SK-N-SH treated with all-trans-retinoic acid at 6 μM for 48 hours (cell line): ENCODE data around the gene MAB21L4.

Source experiments
- ARNTL ChIP-seq: fragments of 450-650 bp; formaldehyde crosslinking; IDR thresholded peaks from 2 replicates; pipeline ENCODE4 v1.5.0; 2020; ENCODE audit warnings: low read depth, mild to moderate bottlenecking, moderate library complexity, borderline replicate concordance
- BACH2 ChIP-seq: fragments of 250-450 bp; sonication (Bioruptor Pico); IDR thresholded peaks from 2 replicates; pipeline ENCODE4 v1.9.0; 2021; ENCODE audit warnings: mild to moderate bottlenecking, borderline replicate concordance
- CREB5 ChIP-seq: fragments of 250-450 bp; sonication (Bioruptor Pico); IDR thresholded peaks from 2 replicates; pipeline ENCODE4 v1.5.1; 2020; ENCODE audit warnings: low read depth, mild to moderate bottlenecking, moderate library complexity
- GLIS3 ChIP-seq: fragments of 250-450 bp; sonication (Bioruptor Pico); IDR thresholded peaks from 2 replicates; pipeline ENCODE4 v1.5.0; 2020; ENCODE audit warnings: mild to moderate bottlenecking, moderate library complexity
- PPARA ChIP-seq: fragments of 250-450 bp; sonication (Bioruptor Pico); IDR thresholded peaks from 2 replicates; pipeline ENCODE4 v1.5.0; 2020; ENCODE audit warnings: mild to moderate bottlenecking, borderline replicate concordance
- RARB ChIP-seq: fragments of 250-450 bp; sonication (Bioruptor Pico); IDR thresholded peaks from 2 replicates; pipeline ENCODE4 v1.8.0; 2021; ENCODE audit warnings: mild to moderate bottlenecking, moderate library complexity
- SNAI2 ChIP-seq: fragments of 250-450 bp; sonication (Bioruptor Pico); IDR thresholded peaks from 2 replicates; pipeline ENCODE4 v1.5.0; 2020; ENCODE audit warnings: mild to moderate bottlenecking, moderate library complexity
- TOX ChIP-seq: fragments of 250-450 bp; sonication (Bioruptor Pico); IDR thresholded peaks from 2 replicates; pipeline ENCODE4 v1.8.0; 2021; ENCODE audit warnings: mild to moderate bottlenecking, moderate library complexity, borderline replicate concordance
- ZFP30 ChIP-seq: fragments of 450-650 bp; formaldehyde crosslinking; IDR thresholded peaks from 2 replicates; pipeline ENCODE4 v1.5.0; 2022; ENCODE audit warnings: mild to moderate bottlenecking, moderate library complexity
- ZNF565 ChIP-seq: fragments of 450-650 bp; formaldehyde crosslinking; conservative IDR thresholded peaks from 2 replicates; pipeline ENCODE4 v1.5.0; 2020; ENCODE audit warnings: low read depth, mild to moderate bottlenecking, moderate library complexity
- TF ChIP-seq, protein P1 (sequence below): fragments of 250-450 bp; sonication (Bioruptor Pico); IDR thresholded peaks from 2 replicates; pipeline ENCODE4 v1.5.0; 2020; ENCODE audit warnings: mild to moderate bottlenecking, moderate library complexity
- TF ChIP-seq, protein P2 (sequence below): fragments of 250-450 bp; sonication (Bioruptor Pico); IDR thresholded peaks from 2 replicates; pipeline ENCODE4 v1.8.0; 2020; ENCODE audit warnings: mild to moderate bottlenecking, moderate library complexity, borderline replicate concordance

GRCh38 chr2:240876035-240876474, 19.9 kb downstream of the MAB21L4 start:
- no peak for TF ChIP-seq ARNTL
- no peak for TF ChIP-seq CREB5 (CRISPR knock-in tag)
- no peak for TF ChIP-seq BACH2
- TF ChIP-seq GLIS3: no peak
- TF ChIP-seq, protein P1, sequence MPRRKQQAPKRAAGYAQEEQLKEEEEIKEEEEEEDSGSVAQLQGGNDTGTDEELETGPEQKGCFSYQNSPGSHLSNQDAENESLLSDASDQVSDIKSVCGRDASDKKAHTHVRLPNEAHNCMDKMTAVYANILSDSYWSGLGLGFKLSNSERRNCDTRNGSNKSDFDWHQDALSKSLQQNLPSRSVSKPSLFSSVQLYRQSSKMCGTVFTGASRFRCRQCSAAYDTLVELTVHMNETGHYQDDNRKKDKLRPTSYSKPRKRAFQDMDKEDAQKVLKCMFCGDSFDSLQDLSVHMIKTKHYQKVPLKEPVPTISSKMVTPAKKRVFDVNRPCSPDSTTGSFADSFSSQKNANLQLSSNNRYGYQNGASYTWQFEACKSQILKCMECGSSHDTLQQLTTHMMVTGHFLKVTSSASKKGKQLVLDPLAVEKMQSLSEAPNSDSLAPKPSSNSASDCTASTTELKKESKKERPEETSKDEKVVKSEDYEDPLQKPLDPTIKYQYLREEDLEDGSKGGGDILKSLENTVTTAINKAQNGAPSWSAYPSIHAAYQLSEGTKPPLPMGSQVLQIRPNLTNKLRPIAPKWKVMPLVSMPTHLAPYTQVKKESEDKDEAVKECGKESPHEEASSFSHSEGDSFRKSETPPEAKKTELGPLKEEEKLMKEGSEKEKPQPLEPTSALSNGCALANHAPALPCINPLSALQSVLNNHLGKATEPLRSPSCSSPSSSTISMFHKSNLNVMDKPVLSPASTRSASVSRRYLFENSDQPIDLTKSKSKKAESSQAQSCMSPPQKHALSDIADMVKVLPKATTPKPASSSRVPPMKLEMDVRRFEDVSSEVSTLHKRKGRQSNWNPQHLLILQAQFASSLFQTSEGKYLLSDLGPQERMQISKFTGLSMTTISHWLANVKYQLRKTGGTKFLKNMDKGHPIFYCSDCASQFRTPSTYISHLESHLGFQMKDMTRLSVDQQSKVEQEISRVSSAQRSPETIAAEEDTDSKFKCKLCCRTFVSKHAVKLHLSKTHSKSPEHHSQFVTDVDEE (CRISPR knock-in tag): no peak
- TF ChIP-seq, protein P2, sequence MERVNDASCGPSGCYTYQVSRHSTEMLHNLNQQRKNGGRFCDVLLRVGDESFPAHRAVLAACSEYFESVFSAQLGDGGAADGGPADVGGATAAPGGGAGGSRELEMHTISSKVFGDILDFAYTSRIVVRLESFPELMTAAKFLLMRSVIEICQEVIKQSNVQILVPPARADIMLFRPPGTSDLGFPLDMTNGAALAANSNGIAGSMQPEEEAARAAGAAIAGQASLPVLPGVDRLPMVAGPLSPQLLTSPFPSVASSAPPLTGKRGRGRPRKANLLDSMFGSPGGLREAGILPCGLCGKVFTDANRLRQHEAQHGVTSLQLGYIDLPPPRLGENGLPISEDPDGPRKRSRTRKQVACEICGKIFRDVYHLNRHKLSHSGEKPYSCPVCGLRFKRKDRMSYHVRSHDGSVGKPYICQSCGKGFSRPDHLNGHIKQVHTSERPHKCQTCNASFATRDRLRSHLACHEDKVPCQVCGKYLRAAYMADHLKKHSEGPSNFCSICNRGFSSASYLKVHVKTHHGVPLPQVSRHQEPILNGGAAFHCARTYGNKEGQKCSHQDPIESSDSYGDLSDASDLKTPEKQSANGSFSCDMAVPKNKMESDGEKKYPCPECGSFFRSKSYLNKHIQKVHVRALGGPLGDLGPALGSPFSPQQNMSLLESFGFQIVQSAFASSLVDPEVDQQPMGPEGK: no peak
- TF ChIP-seq SNAI2: no peak
- no peak for TF ChIP-seq ZNF565 (CRISPR knock-in tag)
- no peak for TF ChIP-seq PPARA (CRISPR knock-in tag)
- no peak for TF ChIP-seq ZFP30 (CRISPR knock-in tag)
- no peak for TF ChIP-seq RARB
- TF ChIP-seq TOX (CRISPR knock-in tag): no peak
